Ecto neural progenitor cell (in vitro differentiated cells): ENCODE measurements around the gene PSMC3IP.

ENCODE experiments used
- DNase-seq: peaks from one replicate; pipeline ENCODE4 v3.0.0-alpha.2; 2018; ENCODE audit warnings: low spot score

The PSMC3IP gene

GRCh38 chr17:42538482-42538881 is 39.0 kb downstream of the PSMC3IP start:
- DNase-seq: no peak

GRCh38 chr17:42537826-42538451 is 39.6 kb downstream of the PSMC3IP start:
- no peak for DNase-seq

GRCh38 chr17:42537156-42537805 is 40.2 kb downstream of the PSMC3IP start:
- DNase-seq: no peak

- peak; percentile 89 for DNase-seq
Measured at GRCh38 chr17:42536372-42537155, 41.0 kb downstream of the PSMC3IP start.

GRCh38 chr17:42536048-42536371 is 41.5 kb downstream of the PSMC3IP start, which contains the start of gene NAGLU:
Gene NAGLU (plus strand): TSS chr17:42536241. CDS start chr17:42536273, 32 bp downstream.
- peak; percentile 96 for DNase-seq

- DNase-seq: no peak
Measured at GRCh38 chr17:42535155-42536047, 42.1 kb downstream of the PSMC3IP start.

GRCh38 chr17:42531455-42532354 is 45.8 kb downstream of the PSMC3IP start:
- peak; percentile 83 for DNase-seq

- DNase-seq: no peak
Measured at GRCh38 chr17:42530952-42531454, 46.5 kb downstream of the PSMC3IP start.

- DNase-seq: no peak
Measured at GRCh38 chr17:42529061-42529460, 48.5 kb downstream of the PSMC3IP start.

- no peak for DNase-seq
Measured at GRCh38 chr17:42527932-42528331, 49.6 kb downstream of the PSMC3IP start.

GRCh38 chr17:42526031-42526444 is 51.5 kb downstream of the PSMC3IP start:
- DNase-seq: no peak

GRCh38 chr17:42525221-42525620 is 52.3 kb downstream of the PSMC3IP start:
- DNase-seq: no peak

- no peak for DNase-seq
Measured at GRCh38 chr17:42522798-42523278, 54.7 kb downstream of the PSMC3IP start.
